Left colon (tissue), 2 donors: ENCODE data around the gene GDI2. TPM values are rescaled to one million over a fixed set of nuclear protein-coding genes. Genes with fewer than 3 reads are reported as not detected.
"Not testable (repeated sequence)": the region's sequence is repeated elsewhere in the genome, so short reads cannot be mapped to it uniquely, and the experiment has no call there.

Experiments
- ATAC-seq: fragments of 200-7000 bp; cut with Tn5 transposase; one replicate; pipeline ENCODE4 v1.9.1; 2020; ENCODE audit warnings: mild to moderate bottlenecking, moderate library complexity
- DNase-seq, 2 donors: peaks; one replicate each; pipeline ENCODE4 v3.0.0-alpha.2; 2020
- intact Hi-C, 2 donors: fragments of 100-400 bp; cut with DNase I in 1 of 2; cut with micrococcal nuclease in 1 of 2; formaldehyde crosslinking; loops; one replicate each; pipeline versions ENCODE4 v1.11.2 to v1.14.0; 2022; cut with DNase I, micrococcal nuclease
- total RNA-seq, 2 donors: library from RNA; stranded (reverse); fragmentation: NEBNext Ultra II Directional; extraction: Animal tissue kit (Norgen Biotek cat#: 25700); gene quantifications; one replicate each; pipeline ENCODE4 v1.2.1, GENCODE V29; 2021
- donor health status: DM: no; HTN: no; CAD: no.
- donor health status: DM: yes; HTN: yes; CAD: no.

The GDI2 gene
- total RNA-seq, 2 donors from 2014 or later = 211 to 218 TPM

DNA sequence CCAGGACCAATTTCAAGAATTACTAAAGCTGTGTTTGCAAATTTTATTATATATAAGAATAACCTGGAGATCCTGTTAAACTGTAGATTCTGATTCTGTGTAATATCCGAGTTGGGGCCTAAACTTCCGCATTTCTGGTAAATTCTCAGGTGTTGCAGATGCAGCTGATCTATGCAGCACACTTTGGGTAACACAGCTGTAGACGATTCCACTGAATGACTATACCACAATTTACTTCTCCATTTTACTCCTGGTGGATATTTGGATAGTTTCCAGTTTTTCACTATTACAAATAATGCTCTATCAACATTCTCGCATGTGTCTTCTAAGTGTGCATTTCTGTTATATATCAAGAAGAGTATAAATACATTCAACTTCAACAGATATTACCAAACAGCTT lies 7.5 kb downstream of the GDI2 start:
- intact Hi-C loops = no loop called here
- DNase-seq (no peak), ATAC-seq (no peak)

DNA sequence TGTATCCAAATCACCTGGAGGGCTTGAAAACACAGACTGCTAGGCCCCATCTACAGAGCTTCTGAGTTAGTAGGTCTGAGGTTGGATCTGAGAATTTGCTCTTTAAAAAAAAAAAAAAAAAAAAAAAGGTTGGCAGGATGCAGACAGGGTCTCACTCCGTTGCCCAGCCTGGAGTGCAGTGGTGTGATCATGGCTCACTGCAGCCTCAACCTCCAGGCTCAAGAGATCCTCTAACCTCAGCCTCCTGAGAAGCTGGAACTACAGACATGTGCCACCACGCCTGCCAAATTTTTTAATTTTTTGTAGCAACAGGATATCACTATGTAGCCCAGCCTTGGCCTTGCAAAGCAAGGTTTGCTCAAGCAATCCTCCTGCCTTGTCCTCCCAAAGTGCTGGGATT lies 8.0 kb downstream of the GDI2 start:
- no peak for DNase-seq
- intact Hi-C loops = no loop called here
- no peak for ATAC-seq

DNA sequence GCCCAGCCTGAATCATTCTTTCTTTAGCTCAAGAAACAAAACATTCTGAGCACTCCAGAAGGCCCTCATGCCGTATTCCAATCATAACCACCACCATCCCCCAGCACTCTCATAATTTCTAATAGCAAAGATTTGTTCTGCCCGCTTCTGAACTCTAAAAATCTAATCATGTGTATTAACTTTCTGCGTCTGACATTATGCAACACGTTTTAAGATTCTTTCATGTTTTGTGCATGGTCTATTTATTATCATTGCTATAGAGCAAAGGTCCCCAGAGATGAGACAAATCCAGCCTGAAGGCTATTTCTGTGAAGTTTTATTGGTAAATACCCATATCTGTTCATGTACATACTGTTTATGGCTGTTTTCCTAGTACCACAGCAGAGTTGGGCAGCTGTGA lies 8.8 kb downstream of the GDI2 start:
- no peak for DNase-seq
- ATAC-seq = peak; percentile 49

DNA sequence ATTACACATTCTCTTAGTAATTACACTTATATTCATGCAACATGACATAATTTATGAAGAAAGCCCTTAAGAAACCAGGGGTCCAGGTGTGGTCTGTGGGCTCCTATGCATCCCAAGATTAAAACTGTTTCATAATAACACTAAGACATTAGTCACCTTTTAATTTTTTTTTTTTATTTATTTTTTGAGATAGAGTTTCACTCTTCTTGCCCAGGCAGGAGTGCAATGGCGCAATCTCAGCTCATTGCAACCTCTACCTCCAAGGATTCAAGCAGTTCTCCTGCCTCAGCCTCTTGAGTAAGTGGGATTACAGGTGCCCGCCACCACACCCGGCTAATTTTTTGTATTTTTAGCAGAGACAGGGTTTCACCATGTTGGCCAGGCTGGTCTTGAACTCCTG lies 12.5 kb downstream of the GDI2 start:
- ATAC-seq (no peak), DNase-seq (no peak)
- intact Hi-C loops = no loop called here

More for the DNA sequence above, 8.8 kb downstream of the GDI2 start:
- intact Hi-C loops = no loop called here

DNA sequence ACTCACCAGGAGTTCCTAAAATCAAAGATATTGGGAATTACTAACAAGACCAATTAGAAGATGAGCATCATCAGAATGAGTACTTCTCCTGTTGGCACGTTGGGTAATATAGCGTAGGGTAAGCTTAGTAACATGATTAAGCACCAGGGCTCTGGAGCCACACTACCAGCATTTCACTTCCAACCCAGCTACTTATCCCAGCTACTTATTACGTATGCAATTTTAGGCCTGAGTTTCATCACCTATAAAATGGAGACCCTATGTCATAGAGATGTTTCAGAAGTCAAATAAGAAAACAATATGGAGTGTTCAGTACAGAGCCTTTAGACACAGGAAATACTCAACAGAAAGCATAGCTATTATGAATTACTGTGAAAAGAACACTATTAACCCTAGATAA lies 19.0 kb downstream of the GDI2 start:
- intact Hi-C loops = no loop called here
- DNase-seq = no peak

DNA sequence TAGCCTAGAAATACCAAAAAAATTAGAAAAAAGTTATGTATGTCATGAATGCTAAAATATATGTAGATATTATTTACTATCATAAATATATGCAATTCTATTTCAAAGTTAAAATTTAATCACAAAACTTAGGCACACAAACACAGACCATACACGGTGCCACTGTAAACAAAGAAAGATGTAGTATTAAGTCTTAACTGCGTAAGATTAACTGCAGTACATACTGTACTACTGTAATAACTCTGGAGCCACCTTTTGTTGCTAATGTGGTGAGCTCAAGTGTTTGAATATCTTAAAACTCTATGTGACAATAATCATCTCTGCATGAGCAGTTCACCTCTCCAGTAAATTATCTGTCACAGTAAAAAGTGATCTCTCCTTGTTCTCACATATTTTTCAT lies 23.6 kb downstream of the GDI2 start:
- DNase-seq (no peak), ATAC-seq (no peak)
- intact Hi-C loops = no loop called here

More for the DNA sequence above, 19.0 kb downstream of the GDI2 start:
- no peak for ATAC-seq

DNA sequence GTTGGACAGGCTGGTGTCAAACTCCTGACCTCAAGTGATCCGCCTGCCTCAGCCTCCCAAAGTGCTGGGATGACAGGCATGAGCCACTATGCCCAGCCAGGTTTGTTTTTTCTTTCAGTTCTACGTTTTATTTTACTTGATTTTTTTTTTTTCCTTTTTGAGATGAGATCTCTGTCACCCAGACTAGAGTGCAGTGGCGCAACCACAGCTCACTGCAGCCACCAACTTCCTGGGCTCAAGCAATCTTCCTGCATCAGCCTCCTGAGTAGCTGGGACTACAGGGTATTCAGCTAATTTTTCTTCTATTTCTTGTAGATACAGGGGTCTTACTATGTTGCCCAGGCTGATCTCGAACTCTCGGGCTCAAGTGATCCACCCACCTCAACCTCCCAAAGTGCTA lies 24.3 kb downstream of the GDI2 start:
- DNase-seq (no peak), ATAC-seq (no peak)
- intact Hi-C loops = no loop called here

DNA sequence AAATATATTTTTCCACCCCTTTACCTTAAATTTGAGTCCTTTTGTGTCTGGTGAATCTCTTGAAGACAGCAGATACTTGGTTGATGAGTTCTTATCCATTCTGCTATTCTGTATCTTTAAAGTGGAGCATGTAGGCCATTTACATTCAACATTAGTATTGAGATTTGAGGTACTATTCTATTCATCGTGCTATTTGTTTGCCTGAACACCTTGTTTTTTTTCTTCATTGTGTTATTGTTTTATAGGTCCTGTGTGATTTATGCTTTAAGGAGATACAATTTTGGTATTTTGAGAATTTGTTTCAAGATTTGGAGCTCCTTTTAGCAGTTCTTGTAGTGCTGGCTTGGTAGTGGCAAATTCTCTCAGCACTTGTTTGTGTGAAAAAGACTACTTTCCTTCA lies 29.9 kb downstream of the GDI2 start:
- intact Hi-C loops = no loop called here
- ATAC-seq = no peak

DNA sequence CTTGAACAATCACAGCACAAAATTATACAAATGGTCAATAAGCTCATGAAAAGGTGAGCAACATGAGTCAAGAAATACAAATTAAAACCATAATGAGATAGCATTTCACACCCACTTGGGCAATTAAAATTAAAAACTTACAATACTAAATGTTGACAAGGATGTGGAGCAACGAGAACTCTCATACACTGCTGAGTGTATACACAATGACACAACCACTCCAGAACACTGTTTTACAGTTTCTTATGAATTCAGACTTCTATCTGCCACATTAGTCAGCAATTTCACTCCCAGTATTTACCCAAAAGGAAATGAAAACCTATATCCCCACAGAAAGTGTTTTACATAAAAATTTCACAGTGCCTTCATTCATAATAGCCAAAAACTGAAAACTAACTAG lies 31.1 kb downstream of the GDI2 start:
- ATAC-seq (no peak), DNase-seq (no peak)
- intact Hi-C loops = no loop called here

More for the DNA sequence above, 29.9 kb downstream of the GDI2 start:
- no peak for DNase-seq

DNA sequence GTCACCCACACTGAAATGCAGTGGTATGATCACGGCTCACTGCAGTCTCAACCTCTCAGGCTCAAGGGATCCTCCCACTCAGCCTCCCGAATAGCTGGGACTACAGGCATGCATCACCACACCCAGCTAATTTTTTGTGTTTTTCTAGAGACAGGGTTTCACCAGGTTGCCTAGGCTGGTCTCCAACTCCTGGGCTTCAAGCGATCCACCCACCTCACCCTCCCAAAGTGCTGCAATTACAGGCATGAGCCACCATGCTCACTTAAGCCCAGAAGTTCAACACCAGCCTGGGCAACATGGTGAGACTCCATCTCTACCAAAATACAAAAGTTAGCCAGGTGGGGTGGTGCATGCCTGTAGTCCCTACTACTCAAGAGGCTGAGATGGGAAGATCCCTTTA lies 33.5 kb downstream of the GDI2 start:
- DNase-seq = no peak
- intact Hi-C loops = no loop called here
- ATAC-seq = peak; percentile 15

DNA sequence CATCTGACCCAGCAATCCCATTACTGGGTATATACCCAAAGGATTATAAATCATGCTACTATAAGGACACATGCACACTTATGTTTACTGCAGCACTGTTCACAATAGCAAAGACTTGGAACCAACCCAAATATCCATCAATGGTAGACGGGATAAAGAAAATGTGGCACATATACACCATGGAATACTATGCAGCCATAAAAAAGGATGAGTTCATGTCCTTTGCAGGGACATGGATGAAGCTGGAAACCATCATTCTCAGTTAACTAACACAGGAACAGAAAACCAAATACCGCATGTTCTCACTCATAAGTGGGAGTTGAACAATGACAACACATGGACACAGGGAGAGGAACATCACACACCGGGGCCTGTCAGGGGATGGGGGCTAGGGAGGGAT lies 35.5 kb downstream of the GDI2 start:
- intact Hi-C loops, DNase-seq, ATAC-seq: not testable (repeated sequence)

DNA sequence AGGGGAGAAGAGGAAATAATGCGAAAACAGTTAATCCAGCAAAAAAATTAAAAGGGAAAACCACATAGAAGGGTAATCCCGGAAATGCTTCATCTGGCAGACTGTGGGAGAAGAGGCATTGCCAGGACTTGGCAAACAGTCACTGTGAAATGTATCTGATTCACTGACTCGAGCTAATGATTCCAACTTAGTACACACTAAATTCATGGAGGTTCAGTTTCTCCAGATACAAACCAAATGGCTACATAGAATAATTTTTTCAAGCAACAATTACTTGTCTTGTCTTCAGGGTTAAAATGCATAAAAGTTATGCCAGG lies 36.4 kb downstream of the GDI2 start:
- DNase-seq (no peak), ATAC-seq (no peak)
- intact Hi-C loops = no loop called here

DNA sequence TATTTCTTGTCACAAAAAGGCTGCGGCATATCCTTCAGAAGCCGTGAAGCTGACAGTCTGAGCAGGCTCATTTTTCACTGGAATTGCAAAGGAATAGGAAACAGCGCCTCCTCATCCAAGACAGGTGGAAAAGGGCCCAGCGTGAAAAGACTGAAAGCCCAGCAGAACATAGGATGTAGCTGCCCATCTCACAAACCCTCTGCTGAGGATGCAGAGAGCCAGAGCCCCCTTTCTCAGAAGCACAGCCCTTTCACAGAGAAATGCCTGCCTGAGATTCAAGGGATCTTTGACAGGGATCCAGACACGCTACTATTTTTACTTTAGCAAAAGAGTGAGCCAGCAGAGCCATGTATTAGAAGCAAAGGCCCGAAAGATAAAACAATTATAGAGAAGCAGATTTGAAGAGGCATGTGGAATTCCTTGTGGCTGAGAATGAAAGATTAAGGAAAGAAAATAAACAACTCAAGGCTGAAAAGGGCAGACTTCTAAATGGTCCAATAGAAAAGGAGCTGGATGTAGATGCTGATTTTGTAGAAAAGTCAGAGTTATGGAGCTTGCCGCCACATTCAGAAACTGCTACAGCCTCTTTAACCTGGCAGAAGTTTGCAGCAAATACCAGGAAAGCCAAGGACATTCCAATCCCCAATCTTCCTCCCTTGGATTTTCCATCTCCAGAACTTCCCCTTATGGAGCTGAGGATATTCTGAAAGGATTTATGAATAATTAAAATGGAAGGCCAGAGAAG lies 36.9 kb downstream of the GDI2 start:
- intact Hi-C loops = no loop called here
- ATAC-seq (no peak), DNase-seq (no peak)

DNA sequence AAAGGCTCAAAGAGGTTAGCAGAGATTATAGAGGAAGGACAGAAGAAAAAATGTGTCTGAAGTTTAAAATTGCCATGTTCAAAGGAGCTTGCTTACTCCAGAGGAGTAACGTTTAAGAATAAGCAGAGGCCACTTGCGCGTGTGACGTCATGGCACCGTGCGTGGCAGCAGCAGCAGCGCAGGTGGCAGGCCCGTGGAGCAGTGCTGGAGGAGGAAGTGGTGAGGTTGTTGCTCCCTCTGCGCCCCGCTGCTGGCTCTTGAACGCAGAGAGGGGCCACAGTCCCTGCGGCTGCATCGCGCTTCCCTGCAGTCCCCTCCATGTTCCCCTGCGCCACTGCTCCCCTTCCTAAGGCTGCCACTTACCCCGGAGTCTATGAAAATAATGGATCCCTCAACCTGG lies 37.5 kb downstream of the GDI2 start:
- peak in 1 of 2 donors; percentile 52 for DNase-seq
- intact Hi-C loops = no loop called here
- ATAC-seq = peak; percentile 20

DNA sequence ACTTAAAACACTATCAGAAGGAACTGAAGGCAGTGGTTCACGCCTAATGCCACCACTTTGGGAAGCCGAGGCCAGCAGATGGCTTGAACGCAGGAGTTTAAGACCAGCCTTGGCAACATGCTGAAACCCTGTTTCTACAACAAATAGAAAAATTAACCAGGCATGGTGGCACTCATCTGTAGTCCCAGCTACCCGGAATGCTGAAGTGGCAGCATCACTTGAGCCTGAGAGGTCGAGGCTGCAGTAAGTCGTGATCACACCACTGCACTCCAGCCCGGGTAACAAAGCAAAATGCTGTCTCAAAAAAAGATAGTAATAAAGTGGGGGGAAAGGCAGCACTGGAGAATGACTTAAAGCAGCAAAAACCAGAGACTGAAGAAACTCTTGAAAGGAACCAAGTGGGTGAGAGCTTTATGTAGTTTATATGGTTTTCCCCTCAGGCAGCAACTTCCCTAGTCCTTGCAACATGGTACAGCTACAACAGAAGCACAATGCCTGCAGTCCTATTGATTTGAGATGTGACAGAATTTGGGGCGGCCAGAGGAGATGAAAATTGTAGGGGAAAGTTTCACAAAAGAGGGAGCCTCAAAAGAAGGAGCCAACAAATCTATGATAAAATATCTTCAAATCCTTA lies 38.1 kb downstream of the GDI2 start:
- intact Hi-C loops = no loop called here
- ATAC-seq (no peak), DNase-seq (no peak)

DNA sequence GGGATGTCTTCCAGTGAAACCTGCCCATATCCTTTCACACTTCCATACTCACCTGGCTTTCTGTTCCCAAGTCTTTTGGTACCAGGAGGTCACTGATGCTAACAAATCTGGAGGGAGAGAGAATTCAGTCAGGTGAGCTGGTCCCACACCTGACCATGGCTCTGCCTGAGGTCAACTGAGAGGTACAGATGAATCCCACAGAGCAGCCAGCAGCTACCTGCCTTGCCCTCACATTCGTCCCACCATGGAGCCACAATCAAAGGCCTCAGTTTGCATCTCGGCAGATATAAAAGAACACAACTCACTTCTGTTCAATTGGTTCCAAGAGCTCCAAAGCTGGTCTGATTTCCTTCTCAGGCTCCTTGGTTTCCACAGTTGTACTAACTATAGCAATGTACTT lies 47.0 kb downstream of the GDI2 start:
- intact Hi-C loops = no loop called here
- ATAC-seq (no peak), DNase-seq (no peak)

DNA sequence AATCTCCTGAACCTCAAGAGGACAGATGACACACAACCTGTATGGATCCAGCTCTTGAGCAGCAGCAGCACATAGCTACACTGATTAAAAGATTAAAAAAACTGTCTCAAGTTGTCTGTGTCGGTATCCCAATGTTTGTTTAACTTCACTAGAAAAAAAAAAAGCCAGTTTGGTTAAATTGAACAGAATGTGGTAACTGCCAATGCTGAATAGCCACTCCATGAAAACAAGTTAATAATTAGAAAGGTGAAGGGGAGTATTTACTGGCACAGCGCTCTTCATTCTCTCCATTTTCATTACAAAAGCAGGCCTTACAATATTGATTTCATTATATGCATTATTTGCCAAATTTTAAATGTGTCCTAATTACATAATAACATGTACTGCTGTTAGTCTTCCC lies 47.6 kb downstream of the GDI2 start:
- intact Hi-C loops = no loop called here
- no peak for ATAC-seq
- DNase-seq = no peak

DNA sequence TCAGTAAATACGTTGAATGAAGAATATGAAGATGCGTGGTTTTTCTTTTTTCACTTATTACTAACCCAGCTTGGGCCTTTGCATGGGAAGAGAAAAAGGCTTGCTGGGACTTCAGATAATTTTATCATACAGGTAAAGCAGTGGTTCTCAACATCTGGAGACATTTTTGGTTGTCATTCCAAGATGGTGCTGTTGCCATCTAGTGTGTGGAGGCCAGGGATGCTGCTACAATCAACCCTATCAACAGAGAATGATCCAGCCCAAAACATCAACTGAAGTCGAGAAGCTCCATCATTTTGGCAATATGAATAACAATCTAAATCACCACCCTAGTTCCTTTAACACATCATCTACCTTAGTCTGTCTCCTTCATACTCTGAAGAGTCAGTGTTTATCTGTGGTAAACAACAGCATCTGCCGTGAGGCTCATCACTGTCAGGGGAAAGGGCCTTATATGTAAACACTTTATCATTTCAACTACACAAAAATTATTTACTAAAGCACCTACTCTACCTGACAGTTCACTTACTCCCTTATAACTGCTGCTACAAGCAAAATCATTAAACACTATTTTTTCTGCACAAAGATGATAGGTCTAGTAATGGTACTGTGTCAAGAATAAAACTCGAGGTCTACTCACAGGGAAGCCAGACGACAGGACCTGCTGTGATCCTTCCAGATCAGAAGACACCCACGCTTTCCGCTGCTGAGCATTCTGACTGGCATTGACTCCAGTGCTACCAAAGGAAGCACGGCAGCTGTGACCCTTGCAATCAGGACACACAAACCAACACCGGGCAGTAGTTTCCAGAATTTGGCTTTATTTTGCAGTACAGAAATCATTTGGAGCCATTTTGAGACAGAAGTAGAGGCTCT lies 48.6 kb downstream of the GDI2 start:
- DNase-seq (no peak), ATAC-seq (peak; percentile 12)
- intact Hi-C loops = no loop called here

DNA sequence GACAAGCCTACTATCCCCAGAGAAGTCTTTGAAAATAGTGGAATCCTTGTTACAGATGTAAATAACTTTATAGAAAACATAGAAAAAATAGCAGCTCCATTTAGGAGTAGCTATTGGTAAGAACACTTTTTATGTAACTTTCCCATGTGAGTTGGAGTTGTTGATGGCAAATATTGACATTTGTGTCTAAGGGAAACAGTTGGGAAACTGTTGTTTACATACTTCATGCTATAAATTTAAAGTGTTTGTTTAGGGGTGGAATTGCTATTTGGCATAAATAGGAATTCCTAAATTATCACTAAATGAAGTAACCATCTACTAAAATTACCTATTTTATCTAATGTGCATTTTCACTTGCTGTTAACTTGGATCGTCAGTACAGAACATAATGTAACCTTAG lies 50.7 kb downstream of the GDI2 start:
- intact Hi-C loops = no loop called here
- ATAC-seq (no peak), DNase-seq (no peak)

DNA sequence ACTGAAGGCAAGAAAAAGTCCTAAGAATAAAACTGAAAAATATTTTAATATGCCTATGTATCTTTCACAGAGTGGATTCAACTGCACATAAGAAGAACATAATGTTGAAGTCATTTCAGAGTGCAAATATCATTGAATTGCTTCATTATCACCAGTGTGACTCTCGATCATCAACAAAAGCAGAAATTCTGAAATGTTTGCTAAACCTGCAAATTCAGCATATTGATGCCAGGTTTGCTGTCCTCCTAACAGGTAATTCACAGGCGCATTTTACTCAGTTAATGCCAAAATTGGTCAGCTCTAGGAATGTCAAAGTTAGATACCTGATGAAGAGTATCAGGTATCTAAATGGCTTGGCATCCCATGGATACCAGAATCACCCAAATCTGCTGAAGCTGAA lies 52.0 kb downstream of the GDI2 start:
- no peak for ATAC-seq
- DNase-seq = no peak
- intact Hi-C loops = no loop called here
